Type B pancreatic cell (in vitro differentiated cells): ENCODE data around the gene TPD52L2. TPM values are rescaled to one million over a fixed set of nuclear protein-coding genes. Genes with fewer than 3 reads are reported as not detected.
A peak's percentile ranks its signal among the peaks of the same experiment; 100 is the strongest.

Source experiments
- DNase-seq: peaks from one replicate; pipeline ENCODE4 v3.0.0; 2021; ENCODE audit warnings: mixed read lengths; ENCODE audit not compliant: unreplicated experiment; ENCODE audit errors: extremely low spot score
- H3K27ac Mint-ChIP-seq: 2 replicates; pipeline ENCODE4 v1.8.0; 2021; ENCODE audit warnings: mild to moderate bottlenecking, mixed read lengths
- H3K27me3 Mint-ChIP-seq: 2 replicates; pipeline ENCODE4 v1.8.0; 2021; ENCODE audit warnings: mixed read lengths
- H3K36me3 Mint-ChIP-seq: 2 replicates; pipeline ENCODE4 v1.8.0; 2021; ENCODE audit warnings: mixed read lengths
- H3K4me1 Mint-ChIP-seq: one replicate; pipeline ENCODE4 v1.8.0; 2021; ENCODE audit warnings: mixed read lengths; ENCODE audit not compliant: unreplicated experiment
- H3K4me3 Mint-ChIP-seq: 2 replicates; pipeline ENCODE4 v1.8.0; 2021; ENCODE audit warnings: mild to moderate bottlenecking, mixed read lengths
- H3K9me3 Mint-ChIP-seq: 2 replicates; pipeline ENCODE4 v1.8.0; 2021; ENCODE audit warnings: mixed read lengths
- CTCF ChIP-seq: fragments of 200-600 bp; sonication (generic); conservative IDR thresholded peaks from 2 replicates; pipeline ENCODE4 v1.5.0; 2021; ENCODE audit warnings: antibody characterized with exemption, mild to moderate bottlenecking
- long read RNA-seq: library from polyadenylated mRNA; unstranded; transcript quantifications from one replicate; pipeline ENCODE4 v2.0.0, GENCODE V29; 2020
- total RNA-seq: library from RNA; stranded (reverse); gene quantifications from 2 replicates; pipeline ENCODE4 v1.2.1, GENCODE V29; 2021; ENCODE audit warnings: low replicate concordance

The TPD52L2 gene
- total RNA-seq, result 76.5 and 96.3 TPM in 2 replicates
- long read RNA-seq, full-length matches to known transcripts, result 393 of 452 reads
- long read RNA-seq, partial matches to known transcripts, result 39 of 452 reads
- long read RNA-seq, other reads (novel, unspliced or antisense), result 20 of 452 reads

GRCh38 chr20:63864978-63865640, at the start of gene TPD52L2:
TSS of gene TPD52L2 (plus strand) at chr20:63865270. CDS start at chr20:63865366, 96 bp downstream.
- no peak for TF ChIP-seq CTCF
- peak; percentile 98 for DNase-seq
- Mint-ChIP-seq H3K27me3 (peaks cover 2% of the 10 kb centered on the region), H3K9me3 (no peaks in the 10 kb centered on the region), H3K36me3 (no peaks in the 10 kb centered on the region), H3K27ac (peak within 1 kb of the TSS; percentile 89), H3K4me3 (peak within 1 kb of the TSS; percentile 99), H3K4me1 (peaks cover 12% of the 10 kb centered on the region)

GRCh38 chr20:63815615-63816253, 49.3 kb upstream of the TPD52L2 start:
- no peak for DNase-seq
- Mint-ChIP-seq H3K27me3 (no peaks in the 10 kb centered on the region), H3K4me3 (no peak overlapping the region), H3K9me3 (no peaks in the 10 kb centered on the region), H3K4me1 (peaks cover 20% of the 10 kb centered on the region), H3K27ac (no peak overlapping the region), H3K36me3 (no peaks in the 10 kb centered on the region)
- no peak for TF ChIP-seq CTCF

GRCh38 chr20:63819224-63819921, 45.7 kb upstream of the TPD52L2 start:
- peak; percentile 56 for TF ChIP-seq CTCF
- H3K4me3 Mint-ChIP-seq, result no peak overlapping the region
- H3K4me1 Mint-ChIP-seq, result peaks cover 31% of the 10 kb centered on the region
- DNase-seq, result no peak
- H3K27me3 Mint-ChIP-seq, result no peaks in the 10 kb centered on the region
- H3K9me3 Mint-ChIP-seq, result no peaks in the 10 kb centered on the region
- H3K27ac Mint-ChIP-seq, result peak overlapping the region; percentile 19
- peaks cover 7% of the 10 kb centered on the region for H3K36me3 Mint-ChIP-seq

- no peak for TF ChIP-seq CTCF
- DNase-seq, result no peak
- no peak overlapping the region for H3K4me3 Mint-ChIP-seq
- no peaks in the 10 kb centered on the region for H3K9me3 Mint-ChIP-seq
- no peaks in the 10 kb centered on the region for H3K27me3 Mint-ChIP-seq
- H3K36me3 Mint-ChIP-seq, result peaks cover 7% of the 10 kb centered on the region
- peaks cover 29% of the 10 kb centered on the region for H3K4me1 Mint-ChIP-seq
- H3K27ac Mint-ChIP-seq, result no peak overlapping the region
Observed at GRCh38 chr20:63821811-63822210, 43.3 kb upstream of the TPD52L2 start.

- DNase-seq, result no peak
- Mint-ChIP-seq H3K27ac (no peak overlapping the region), H3K4me1 (peaks cover 29% of the 10 kb centered on the region), H3K4me3 (no peak overlapping the region), H3K9me3 (no peaks in the 10 kb centered on the region), H3K36me3 (peaks cover 7% of the 10 kb centered on the region), H3K27me3 (no peaks in the 10 kb centered on the region)
- no peak for TF ChIP-seq CTCF
Observed at GRCh38 chr20:63822276-63822696, 42.8 kb upstream of the TPD52L2 start.
